GM03348 (cell line): ENCODE measurements around the gene RPL38.
"Not testable (repeated sequence)": the region's sequence is repeated elsewhere in the genome, so short reads cannot be mapped to it uniquely, and the experiment has no call there.

ENCODE experiments used
- DNase-seq: peaks from one replicate; pipeline ENCODE4 v3.0.0; 2012; ENCODE audit warnings: low spot score

RPL38 gene

DNA sequence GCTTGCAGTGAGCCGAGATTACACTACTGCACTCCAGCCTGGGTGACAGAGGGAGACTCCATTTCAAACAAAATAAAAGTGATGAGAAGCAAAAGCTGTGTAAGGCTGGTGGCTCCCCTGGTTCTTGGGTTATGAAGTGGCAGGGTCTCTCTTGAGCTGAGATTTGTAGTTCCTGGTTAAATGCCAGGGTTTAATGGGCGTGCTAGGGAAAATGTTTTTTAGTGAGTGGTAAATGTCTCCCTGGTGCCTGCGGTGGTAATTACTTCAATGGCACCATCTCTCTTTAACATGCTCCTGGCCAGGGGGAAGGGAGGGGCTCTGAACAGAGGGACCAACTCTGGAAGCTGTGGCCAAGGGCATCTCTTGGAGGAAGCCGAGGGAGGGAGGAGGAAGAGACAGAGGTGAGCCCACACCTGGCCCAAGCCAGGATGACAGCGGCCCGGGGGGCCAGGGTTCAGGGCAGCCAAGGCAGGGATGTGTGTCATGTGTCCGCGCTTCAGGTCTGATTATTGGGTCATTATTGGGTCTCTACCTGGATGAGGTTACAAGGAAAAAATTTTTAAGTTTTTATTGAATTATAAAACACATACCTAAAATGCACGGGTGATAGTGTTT is 17.8 kb upstream of the RPL38 start:
- DNase-seq = no peak

DNA sequence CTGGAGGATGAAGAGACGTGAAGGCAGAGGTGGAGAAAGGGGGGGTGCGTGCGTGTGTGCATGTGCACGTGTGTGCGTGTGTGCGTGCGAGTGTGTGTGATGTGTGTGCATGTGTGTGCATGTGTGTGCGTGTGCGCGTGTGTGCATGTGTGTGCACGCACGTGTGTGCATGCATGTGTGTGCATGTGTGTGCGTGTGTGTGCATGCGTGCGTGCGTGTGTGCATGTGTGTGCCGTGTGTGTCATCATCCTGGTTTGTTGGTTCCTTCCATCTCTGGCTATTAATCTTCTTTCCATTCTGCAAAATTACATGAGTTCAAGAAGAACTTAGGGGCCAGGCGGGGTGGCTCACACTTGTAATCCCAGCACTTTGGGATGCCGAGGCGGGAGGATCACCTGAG is 17.0 kb upstream of the RPL38 start:
- DNase-seq = no peak

DNA sequence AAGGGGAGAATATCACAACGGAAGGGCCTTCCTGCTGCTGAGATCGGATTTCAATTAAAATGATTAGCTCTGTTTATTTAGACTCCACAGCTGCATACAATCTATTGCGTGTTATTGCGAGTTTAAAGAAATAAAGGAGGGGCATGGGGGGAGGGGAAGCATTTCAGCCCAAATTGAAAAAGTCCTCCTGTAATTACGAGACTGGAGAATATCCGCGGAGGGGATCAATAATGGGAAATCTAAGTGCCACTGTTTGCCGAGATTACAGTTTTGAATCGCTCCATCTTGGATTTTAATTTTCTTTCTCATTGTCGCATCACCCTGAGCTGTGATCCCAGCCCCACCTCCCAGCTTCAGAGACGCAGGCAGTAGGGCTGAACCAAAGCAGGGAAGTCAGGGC is 15.7 kb upstream of the RPL38 start:
- no peak for DNase-seq

DNA sequence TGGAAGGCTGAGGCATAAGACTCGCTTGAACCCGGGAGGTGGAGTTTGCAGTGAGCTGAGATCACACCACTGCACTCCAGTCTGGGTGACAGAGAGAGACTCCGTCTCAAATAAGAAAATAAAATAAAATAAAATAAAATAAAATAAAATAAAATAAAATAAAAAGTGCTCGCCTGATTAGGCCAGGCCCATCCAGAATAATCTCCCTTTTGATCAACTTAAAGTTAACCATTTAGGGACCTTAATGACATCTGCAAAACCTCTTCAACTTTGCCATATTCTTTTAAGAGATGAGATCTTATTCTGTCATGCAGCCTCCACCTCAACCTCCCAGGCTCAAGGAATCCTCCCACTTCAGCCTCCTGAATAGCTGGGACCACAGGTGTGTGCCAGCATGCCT is 14.8 kb upstream of the RPL38 start:
- DNase-seq = not testable (repeated sequence)

DNA sequence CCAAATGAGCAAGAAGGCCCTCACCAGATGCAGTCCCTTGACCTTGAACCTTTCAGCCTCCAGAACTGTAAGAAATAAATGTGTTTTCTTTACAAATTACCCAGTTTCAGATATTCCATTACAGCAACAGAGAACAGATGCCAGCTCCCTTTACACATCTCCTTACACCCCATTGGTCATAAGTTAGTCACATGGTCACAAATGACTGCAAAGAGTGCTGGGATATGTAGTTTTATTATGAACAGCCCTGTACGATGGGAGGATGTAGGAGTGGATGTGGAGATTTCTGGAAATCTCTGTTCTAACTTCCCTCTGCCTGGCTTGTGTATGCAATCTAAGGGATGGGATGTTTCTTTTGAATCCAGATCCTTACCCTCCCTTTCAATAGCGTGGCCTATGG is 13.3 kb upstream of the RPL38 start:
- DNase-seq = peak; percentile 48

DNA sequence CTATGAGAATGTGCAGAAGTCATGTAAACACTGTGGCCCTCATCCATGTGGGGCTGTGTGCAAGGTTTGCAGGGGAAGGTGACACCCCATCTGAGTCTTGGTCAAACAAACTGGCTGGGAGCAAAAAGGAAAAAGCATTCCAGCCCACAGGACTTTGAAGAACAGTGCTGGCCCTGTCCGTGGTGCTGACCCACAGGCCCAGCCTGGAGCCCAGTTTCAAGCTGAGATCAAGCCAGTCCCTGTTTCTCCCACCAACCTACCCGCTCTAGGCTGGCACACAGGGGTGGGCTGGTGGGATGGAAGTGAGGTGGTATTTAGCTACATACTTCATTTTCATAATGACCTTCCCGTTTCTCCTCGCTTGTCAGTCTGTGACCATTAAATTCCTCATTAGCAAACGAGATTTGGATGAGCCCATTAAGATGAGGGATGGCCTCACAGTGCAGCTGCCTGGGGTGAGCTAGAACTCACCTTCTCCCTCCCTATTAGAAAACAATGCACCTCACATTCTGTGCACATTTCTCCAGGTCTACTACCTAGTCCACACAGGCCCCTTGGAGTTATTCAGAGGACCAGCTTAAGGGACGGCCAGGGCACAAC is 12.6 kb upstream of the RPL38 start:
- DNase-seq = peak; percentile 57

DNA sequence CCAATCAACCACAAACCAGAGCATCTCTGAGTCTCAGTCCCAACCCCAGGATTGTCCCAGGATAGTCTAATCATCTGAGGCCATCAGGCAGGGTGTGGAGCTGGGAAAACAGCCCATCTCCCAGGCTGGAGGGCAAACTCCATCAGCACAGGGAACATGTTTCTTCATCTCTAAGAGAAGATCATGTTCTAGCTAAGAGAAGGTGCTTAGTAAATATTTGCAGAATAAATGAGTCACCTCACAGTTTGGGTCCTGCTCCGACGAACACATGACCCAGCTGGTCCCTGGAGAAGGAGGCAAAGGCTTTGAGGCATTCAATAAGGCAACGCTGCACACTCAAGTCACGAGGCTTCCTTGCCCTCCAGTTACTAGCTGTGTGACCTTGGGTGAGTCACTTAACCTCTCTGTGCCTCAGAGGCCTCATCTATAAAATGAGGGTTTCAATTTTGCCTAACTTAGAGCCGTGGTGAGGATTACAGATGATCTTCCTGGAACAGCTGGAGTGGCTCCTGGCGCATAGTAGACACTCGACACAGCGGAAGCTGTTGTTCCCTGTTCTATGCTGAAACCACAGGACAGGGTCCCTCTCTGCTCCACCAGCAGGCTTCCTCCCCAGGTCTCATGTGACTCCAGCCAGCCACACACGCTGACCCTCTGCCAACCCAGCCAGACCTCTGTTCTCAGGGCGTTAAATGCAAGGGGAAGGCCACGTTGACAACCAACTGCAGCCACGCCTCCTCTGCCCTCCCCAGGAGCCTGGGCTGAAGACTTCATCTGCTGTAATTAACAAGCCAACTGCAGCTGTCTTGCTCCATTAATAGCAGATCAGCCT is 10.3 kb upstream of the RPL38 start:
- no peak for DNase-seq

DNA sequence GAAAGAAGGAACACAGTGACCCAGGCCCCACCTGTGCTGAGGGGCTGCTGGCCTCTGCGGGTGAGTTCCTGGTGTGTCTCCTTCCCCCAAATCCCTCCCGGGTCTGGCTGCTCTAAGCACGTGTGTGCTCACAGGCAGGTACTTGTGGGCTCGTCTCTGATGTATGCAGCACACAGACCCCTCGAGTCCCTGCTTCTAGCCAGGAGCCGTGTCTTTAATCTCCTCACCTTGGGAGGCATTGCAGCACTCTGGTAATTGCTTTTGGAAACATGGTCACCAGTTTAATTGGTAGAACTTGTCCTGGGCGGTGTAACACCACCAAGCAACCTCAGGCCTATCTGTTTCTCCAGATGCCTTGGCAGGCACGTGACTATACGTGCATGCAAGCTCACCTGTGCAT is 8.8 kb upstream of the RPL38 start:
- no peak for DNase-seq

DNA sequence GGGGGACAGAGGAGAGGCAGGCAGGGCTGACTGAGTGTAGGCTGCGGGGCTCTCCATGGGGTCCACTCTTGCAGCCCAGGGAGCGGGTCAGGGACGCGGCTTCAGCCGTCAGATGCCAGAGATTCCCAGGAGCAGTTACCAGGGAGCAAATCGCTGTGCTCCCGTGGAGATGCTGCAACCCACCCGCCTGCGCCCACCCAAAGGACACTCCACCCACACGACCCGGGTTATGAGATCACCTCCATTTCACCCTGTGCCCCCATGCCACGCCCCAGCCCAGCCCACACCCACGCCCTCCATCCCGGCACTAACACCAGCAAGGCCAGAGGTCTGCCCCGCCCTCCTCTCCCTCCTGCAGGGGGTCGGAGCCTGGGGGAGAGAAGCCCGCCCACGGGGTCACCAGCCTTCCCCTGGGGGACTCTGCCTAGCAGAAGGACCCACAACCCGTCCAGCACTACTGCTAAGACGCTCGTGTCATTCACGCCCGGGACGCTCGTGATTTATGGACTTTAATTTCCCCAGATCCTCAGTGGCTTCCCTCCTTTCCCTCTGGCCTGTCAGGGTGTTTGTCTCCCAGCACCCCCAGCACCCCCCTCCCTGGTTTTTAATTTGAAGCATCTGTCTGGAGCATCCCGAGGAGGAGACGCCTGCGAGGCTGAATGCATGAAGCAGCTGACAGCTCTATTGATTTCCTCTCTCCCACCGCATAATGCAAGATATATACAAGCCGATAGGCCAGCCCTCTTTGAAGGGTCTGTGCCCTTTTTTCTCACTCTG is 6.7 kb upstream of the RPL38 start:
- no peak for DNase-seq

DNA sequence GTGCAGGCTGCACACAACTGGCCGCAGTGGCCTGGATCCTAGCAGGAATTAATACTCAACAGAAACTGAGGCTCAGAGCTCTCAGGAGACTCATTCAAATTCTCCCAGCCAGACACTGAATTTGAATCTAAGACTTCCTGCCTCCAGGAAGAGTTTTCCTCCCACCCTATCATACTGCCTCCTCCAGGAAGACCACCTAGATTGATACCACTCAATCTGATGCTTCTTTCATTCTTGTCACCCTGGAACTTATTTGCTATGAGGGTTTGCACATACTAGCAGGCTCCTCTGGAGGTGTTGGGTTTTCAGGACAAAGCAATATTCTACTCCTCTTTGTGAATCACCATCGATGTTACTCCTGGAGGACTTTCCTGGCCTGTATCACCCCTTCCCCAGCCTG is 5.7 kb upstream of the RPL38 start:
- DNase-seq = no peak

DNA sequence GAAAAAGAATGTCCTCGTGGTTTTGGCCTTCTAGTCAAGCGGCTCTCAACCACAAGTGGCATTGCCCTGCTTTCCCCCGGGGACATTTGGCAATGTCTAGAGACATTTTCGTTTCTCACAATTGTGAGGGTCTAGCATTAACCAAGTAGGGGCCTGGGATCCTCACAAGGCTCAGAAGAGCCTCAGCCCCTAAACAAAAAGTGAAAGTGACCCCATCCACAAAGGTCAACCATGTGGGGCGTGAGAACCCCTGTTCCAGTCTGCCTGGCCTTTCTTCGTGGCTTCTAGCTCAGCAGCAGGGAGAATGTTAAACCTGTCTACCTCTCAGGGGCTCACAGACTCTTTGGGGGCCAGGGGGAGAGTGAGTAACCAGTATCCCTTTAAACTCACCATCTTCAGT is 4.8 kb upstream of the RPL38 start:
- no peak for DNase-seq

DNA sequence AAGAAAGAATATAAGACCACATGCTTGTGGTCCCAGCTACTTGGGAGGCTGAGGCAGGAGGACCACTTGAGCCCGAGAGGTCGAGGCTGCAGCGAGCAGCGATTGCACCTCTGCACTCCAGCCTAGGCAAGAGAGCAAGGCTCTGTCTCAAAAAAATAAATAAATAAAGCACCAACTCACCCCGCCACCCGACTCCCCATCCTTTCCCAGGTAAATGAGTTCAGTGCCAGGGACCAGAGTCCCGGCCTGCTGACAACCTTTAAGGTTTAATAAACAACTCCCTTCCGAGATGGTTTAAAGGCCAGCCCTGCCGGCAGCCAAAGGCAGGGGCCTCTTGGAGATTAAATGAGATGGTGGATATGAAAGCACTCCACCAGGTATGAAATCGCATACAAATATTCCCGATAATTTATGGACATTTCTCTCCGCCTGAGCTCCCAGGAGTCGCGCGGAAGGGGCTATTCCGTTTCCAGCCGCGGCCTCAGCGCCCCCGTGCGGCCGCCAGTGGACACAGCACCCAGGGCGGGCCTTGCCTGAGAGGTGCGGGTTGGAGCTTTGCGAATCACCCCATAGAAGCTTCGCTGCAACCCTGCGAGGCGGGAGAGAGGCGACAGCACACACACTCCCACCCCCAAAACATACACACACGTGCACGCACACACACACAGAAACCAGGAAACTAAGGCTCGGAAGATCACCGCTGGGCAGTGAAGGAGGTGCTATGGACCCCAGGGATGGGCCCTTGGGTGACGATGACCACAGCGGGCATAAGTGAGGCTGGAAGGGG is 4.0 kb upstream of the RPL38 start:
- peak; percentile 85 for DNase-seq

DNA sequence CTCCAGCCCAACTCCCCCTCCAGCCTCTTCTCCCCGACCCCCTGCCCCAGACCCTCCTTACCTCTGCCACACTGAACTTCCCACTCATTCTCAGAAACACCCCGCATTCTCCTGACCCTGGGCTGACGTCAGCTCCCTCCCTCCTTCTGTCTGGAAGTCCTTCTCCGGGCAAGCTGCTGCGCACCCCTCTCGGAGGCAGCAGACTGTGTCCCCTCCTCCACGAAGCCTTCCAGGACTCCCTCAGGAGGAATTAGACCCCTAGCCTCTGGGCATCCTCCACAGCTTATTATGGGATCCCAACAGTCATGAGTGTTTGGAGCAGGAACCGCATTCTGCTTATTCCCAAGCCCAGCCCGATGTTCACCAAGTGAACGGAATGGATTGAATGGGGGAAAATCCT is 3.4 kb upstream of the RPL38 start:
- DNase-seq = no peak

DNA sequence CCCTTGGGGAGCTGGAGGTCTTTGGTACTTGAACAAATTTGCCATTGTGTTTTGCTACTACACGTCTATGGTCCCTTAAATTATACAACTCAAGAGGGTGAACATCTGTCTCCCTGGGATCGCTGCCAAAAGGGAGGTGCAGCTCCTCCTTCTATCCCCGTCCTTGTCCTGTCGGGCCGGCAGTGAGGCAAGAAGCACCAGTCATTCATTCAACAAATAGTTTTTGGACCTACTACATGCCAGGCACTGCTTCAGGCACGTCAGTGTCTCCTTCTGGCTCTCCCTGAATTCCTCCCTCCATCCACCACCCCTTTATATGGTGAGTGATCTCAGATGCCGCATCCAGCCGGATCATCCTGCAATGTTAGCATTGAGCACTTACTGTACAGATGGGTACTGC is 2.2 kb upstream of the RPL38 start:
- peak; percentile 52 for DNase-seq

DNA sequence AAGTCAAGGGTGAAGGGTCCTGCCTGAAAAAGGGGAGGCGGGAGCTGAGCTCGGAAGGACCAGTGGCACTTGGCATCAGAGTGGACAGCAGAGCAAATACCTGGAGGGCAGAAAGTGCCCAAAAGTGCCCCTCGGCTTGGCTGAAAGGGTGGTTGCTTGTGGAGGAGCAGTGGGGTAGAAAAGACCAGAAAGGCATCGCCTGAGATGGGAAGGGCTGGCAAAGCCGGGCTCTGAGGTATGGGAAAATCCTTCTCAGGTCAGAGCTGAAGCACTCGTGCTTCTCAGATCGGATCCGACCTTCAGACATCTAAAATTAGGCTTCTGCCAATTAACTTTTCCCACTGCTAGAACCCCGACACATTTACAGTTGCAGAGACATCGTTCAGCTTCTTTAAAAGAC is 1.5 kb upstream of the RPL38 start:
- no peak for DNase-seq

DNA sequence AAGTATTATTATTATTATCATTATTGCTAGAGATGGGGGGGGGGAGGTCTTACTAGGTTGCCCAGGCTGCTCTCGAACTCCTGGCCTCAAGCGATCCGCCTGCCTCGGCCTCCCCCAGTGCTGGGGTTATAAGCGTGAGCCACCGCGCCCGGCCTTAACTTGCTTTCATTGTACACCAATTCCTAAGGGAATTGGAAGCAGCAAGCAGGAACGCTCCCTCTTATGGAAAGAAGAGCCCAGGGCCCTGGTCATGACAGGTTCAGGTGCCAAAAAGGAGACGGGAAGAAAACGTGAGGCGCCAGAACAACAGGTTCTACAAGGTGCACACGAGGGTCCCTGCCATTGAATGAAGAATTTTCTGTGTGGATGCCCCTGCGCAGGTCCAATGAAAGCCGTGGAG is 540 bp upstream of the RPL38 start:
- DNase-seq = no peak

DNA sequence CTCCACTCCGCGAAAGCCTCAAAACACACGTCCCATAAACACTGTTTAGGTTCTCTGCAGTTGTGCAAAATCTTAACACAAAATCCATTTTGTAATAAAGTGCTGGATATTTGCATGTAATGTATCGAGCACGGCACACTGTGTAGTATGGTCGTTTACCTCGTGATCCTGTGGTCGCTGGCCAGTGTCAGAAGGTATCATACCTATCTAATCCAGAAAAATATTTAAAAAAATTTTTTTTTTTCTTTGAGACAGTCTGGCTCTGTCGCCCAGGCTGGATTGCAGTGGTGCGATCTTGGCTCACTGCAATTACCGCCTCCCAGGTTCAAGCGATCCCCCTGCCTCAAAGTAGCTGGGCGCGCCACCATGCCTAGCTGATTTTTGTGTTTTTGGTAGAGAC is 996 bp downstream of the RPL38 start:
- DNase-seq = no peak

DNA sequence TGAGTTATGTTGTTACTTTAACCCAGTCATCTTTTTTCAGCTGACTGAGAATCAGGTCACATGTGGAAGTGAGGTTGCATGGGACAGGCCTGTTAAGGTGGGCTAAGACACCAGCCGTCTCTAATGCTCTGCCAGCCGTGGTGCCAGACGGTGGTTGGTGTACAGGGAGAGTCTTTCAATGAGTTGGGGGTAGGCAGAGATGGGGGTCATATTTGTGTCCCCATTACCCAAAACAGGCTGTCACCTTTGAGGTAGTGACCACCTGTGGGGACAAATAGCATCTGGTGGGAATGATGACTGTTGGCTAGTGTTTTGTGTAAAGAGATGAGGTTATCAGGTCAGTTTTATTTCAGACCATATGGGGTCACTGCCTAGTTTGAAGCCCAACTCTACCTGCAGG is 1.8 kb downstream of the RPL38 start:
- DNase-seq = no peak

DNA sequence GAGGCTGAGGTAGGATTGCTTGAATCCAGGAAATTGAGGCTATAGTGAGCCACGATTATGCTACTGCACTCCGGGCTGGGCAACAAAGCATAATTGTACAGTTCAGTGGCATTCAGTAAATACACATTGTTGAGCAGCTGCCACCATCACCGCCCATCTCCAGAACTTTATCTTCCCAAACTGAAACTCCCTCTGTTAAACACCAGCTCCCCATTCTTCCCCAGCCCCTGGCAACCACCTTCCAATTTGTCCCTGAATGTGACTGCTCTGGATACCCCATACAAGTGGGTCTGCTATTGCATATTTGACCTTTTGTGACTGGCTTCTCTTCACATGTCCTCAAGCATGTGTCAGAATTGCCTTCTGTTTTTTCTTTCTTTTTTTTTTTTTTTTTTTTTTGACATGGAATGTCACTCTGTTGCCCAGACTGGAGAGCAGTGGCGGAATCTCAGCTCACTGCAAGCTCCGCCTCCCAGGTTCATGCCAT is 2.9 kb downstream of the RPL38 start:
- no peak for DNase-seq

DNA sequence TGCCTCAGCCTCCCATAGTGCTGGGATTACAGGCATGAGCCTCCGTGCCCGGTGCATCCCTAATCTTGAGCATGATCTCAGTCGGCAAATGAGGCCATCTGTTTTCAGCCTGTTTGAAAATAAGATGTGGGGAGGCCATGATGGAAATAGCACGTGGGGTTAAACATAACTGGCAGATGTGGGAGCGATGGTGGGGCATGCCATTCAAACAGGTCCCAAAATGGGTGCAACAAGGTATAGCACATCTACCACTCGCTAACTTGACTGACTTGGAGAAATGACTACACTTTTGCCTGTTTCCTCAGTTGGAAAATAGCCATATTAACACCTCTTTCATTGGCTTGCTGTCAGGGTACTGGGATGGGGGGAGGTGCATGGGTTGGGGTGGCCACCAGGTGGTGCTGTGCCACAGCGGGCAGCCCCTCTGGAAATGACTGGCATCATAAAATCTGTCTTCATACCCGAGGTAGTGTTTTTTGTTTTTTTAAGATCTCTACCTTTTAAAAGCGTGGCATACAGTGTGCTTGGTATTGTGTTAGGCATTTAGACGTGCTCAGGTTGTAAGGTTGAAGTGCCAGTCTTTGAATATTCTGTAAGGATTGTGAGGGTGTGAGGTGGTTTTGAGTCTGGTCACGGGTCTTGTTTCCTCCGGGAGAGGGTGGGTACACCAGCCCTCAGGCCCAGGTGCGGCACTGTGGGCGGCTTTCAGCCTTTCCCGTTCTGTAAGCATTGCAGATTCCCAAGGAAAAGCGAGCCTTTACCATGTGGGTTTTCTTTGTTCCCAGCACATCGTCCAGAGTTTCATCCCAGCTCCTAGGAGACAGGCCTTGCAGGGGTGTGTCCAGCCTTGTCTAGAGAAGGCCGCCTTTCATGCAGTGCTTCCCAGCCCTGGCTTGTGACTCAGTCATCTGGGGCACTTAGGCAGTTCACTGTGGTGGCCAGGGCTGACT is 7.0 kb downstream of the RPL38 start:
- peak; percentile 90 for DNase-seq
